Fibroblast of lung (primary cell): ENCODE results near the gene TTYH2. TPM values are rescaled to one million over a fixed set of nuclear protein-coding genes. Genes with fewer than 3 reads are reported as not detected.

Experiments used
- DNase-seq, 2 donors: peaks; one replicate each; pipeline versions ENCODE4 v3.0.0 to v3.0.0-alpha.2; 2010; ENCODE audit warnings: low read depth in 2 of 2
- H2AFZ ChIP-seq: 2 replicates; pipeline ENCODE4 v1.5.1; 2012; ENCODE audit warnings: low read length, control low read depth, inconsistent platforms
- H3K27ac ChIP-seq: 2 replicates; pipeline ENCODE4 v1.5.1; 2011; ENCODE audit warnings: low read length, control low read depth; ENCODE audit not compliant: insufficient read depth
- H3K27me3 ChIP-seq: 2 replicates; pipeline ENCODE4 v1.5.1; 2011; ENCODE audit warnings: mild to moderate bottlenecking, low read length; ENCODE audit not compliant: control insufficient read depth, insufficient read depth
- H3K36me3 ChIP-seq: 2 replicates; pipeline ENCODE4 v1.5.1; 2011; ENCODE audit warnings: low read length; ENCODE audit not compliant: control insufficient read depth, insufficient read depth
- H3K4me1 ChIP-seq: 2 replicates; pipeline ENCODE4 v1.5.1; 2011; ENCODE audit warnings: low read length; ENCODE audit not compliant: control insufficient read depth, insufficient read depth; ENCODE audit errors: extremely low read depth
- H3K4me2 ChIP-seq: 2 replicates; pipeline ENCODE4 v1.5.1; 2011; ENCODE audit warnings: low read length, control low read depth; ENCODE audit not compliant: insufficient read depth; ENCODE audit errors: extremely low read depth
- H3K4me3 ChIP-seq, 4 experiments: fragments of 200-600 bp in 1 of 4; sonication (generic) in 1 of 4; replicated peaks in 1 of 4; 2 replicates each; pipeline ENCODE4 v1.5.1; 2011 to 2016; ENCODE audit warnings: low read length in 4 of 4, low read depth in 3 of 4, mild to moderate bottlenecking in 3 of 4, control low read depth in 2 of 4, inconsistent platforms in 1 of 4, mixed read lengths in 1 of 4; ENCODE audit not compliant: insufficient read depth in 1 of 4; ENCODE audit errors: control extremely low read depth in 1 of 4
- H3K79me2 ChIP-seq: 2 replicates; pipeline ENCODE4 v1.5.1; 2012; ENCODE audit warnings: mild to moderate bottlenecking, low read length, inconsistent platforms; ENCODE audit not compliant: control insufficient read depth, insufficient read depth
- H3K9ac ChIP-seq: 2 replicates; pipeline ENCODE4 v1.5.1; 2011; ENCODE audit warnings: mild to moderate bottlenecking, low read length, control low read depth; ENCODE audit not compliant: insufficient read depth
- H3K9me3 ChIP-seq: 2 replicates; pipeline ENCODE4 v1.5.1; 2012; ENCODE audit warnings: low read depth, low read length; ENCODE audit not compliant: control insufficient read depth, insufficient read depth
- H4K20me1 ChIP-seq: 2 replicates; pipeline ENCODE4 v1.5.1; 2011; ENCODE audit warnings: low read length; ENCODE audit not compliant: control insufficient read depth, insufficient read depth; ENCODE audit errors: extremely low read depth
- CTCF ChIP-seq, 2 donors: IDR thresholded peaks in 1 of 2; conservative IDR thresholded peaks in 1 of 2; 1 replicate in 1 of 2; 2 replicates in 1 of 2; pipeline ENCODE4 v1.5.1; 2011 to 2012; ENCODE audit warnings: low read length in 2 of 2, control low read depth in 1 of 2, inconsistent platforms in 1 of 2, low read depth in 1 of 2, mild to moderate bottlenecking in 1 of 2
- EZH2 ChIP-seq: IDR thresholded peaks from 2 replicates; pipeline ENCODE4 v1.5.1; 2012; ENCODE audit warnings: low read length, control low read depth, mild to moderate bottlenecking; ENCODE audit errors: missing control alignments
- polyA plus RNA-seq, 2 donors: library from polyadenylated mRNA; depleted of rRNA in 1 of 2; stranded (reverse) in 1 of 2; unstranded in 1 of 2; fragments of >200 nt; gene quantifications; 2 replicates each; pipeline ENCODE4 v1.2.1, GENCODE V29; 2011 to 2012; ENCODE audit warnings: missing spikeins in 1 of 2
- total RNA-seq: library from RNA; depleted of rRNA; stranded (reverse); fragments of >200 nt; gene quantifications from 2 replicates; pipeline ENCODE4 v1.2.1, GENCODE V29; 2014

TTYH2 gene
- total and polyA plus RNA-seq, 2 donors (not counting 1 experiment from before 2014, with no cell fraction given), result 0.99 to 1.2 TPM

- Histone ChIP-seq H3K79me2 (no peaks in the 10 kb centered on the region), H3K9me3 (no peaks in the 10 kb centered on the region), H3K36me3 (no peaks in the 10 kb centered on the region), H3K4me2 (no peak overlapping the region), H2AFZ (no peak overlapping the region), H3K4me1 (no peaks in the 10 kb centered on the region), H3K4me3 (no peak overlapping the region), H3K27me3 (no peaks in the 10 kb centered on the region), H3K27ac (no peak overlapping the region), H3K9ac (no peak overlapping the region), H4K20me1 (no peaks in the 10 kb centered on the region)
- no peak for DNase-seq
- TF ChIP-seq CTCF (conservative IDR thresholded peaks at IDR 0.05 in 1 of 2, IDR thresholded peaks at IDR 0.05 in 1 of 2; ENCODE audit: low read depth in 1 of 2, low read length in 2 of 2) (no peak), EZH2 (no peak)
Measured at GRCh38 chr17:74223901-74224300, 10.5 kb downstream of the TTYH2 start.

- no peak overlapping the region for H3K9ac ChIP-seq
- no peaks in the 10 kb centered on the region for H3K27me3 ChIP-seq
- no peaks in the 10 kb centered on the region for H3K79me2 ChIP-seq
- DNase-seq, result no peak
- no peaks in the 10 kb centered on the region for H3K4me1 ChIP-seq
- no peak for TF ChIP-seq EZH2
- no peak for TF ChIP-seq CTCF (conservative IDR thresholded peaks at IDR 0.05 in 1 of 2, IDR thresholded peaks at IDR 0.05 in 1 of 2; ENCODE audit: low read depth in 1 of 2, low read length in 2 of 2)
- H3K27ac ChIP-seq, result no peak overlapping the region
- no peak overlapping the region for H2AFZ ChIP-seq
- H4K20me1 ChIP-seq, result no peaks in the 10 kb centered on the region
- H3K4me2 ChIP-seq, result no peak overlapping the region
- no peak overlapping the region for H3K4me3 ChIP-seq
- H3K9me3 ChIP-seq, result no peaks in the 10 kb centered on the region
- no peaks in the 10 kb centered on the region for H3K36me3 ChIP-seq
Measured at GRCh38 chr17:74224959-74225725, 11.8 kb downstream of the TTYH2 start.

GRCh38 chr17:74226252-74226651 lies 12.9 kb downstream of the TTYH2 start:
- H3K79me2 ChIP-seq, result no peaks in the 10 kb centered on the region
- no peak overlapping the region for H3K4me3 ChIP-seq
- no peaks in the 10 kb centered on the region for H3K36me3 ChIP-seq
- no peak overlapping the region for H2AFZ ChIP-seq
- TF ChIP-seq EZH2, result no peak
- TF ChIP-seq CTCF (conservative IDR thresholded peaks at IDR 0.05 in 1 of 2, IDR thresholded peaks at IDR 0.05 in 1 of 2; ENCODE audit: low read depth in 1 of 2, low read length in 2 of 2), result no peak
- H3K9ac ChIP-seq, result no peak overlapping the region
- no peaks in the 10 kb centered on the region for H3K4me1 ChIP-seq
- H3K27me3 ChIP-seq, result no peaks in the 10 kb centered on the region
- no peaks in the 10 kb centered on the region for H4K20me1 ChIP-seq
- no peak for DNase-seq
- no peaks in the 10 kb centered on the region for H3K9me3 ChIP-seq
- H3K27ac ChIP-seq, result no peak overlapping the region
- H3K4me2 ChIP-seq, result no peak overlapping the region
